Fibroblast of skin of left biceps (primary cell): ENCODE results near the gene ZNF217.
A peak's percentile ranks its signal among the peaks of the same experiment; 100 is the strongest.
"Not testable (repeated sequence)": the region's sequence is repeated elsewhere in the genome, so short reads cannot be mapped to it uniquely, and the experiment has no call there.

Source experiments
- DNase-seq, 2 experiments: peaks; one replicate each; pipeline ENCODE4 v3.0.0-alpha.2; 2013; ENCODE audit warnings: low read depth in 2 of 2

The ZNF217 gene

GRCh38 chr20:53532654-53533312, 60.9 kb downstream of the ZNF217 start:
- not testable (repeated sequence) for DNase-seq

- DNase-seq = no peak
Measured at GRCh38 chr20:53530440-53530839, 63.2 kb downstream of the ZNF217 start.

- DNase-seq = no peak
Measured at GRCh38 chr20:53529658-53530057, 64.0 kb downstream of the ZNF217 start.

- DNase-seq = no peak
Measured at GRCh38 chr20:53527196-53527595, 66.4 kb downstream of the ZNF217 start.

- no peak for DNase-seq
Measured at GRCh38 chr20:53524589-53525312, 68.9 kb downstream of the ZNF217 start.

- DNase-seq = not testable (repeated sequence)
Measured at GRCh38 chr20:53523615-53524014, 70.0 kb downstream of the ZNF217 start.

- no peak for DNase-seq
Measured at GRCh38 chr20:53522696-53523095, 70.9 kb downstream of the ZNF217 start.

GRCh38 chr20:53522026-53522425, 71.6 kb downstream of the ZNF217 start:
- no peak for DNase-seq

- DNase-seq = peak in 1 of 2 experiments; percentile 5
Measured at GRCh38 chr20:53521421-53521820, 72.2 kb downstream of the ZNF217 start.

GRCh38 chr20:53517146-53517545, 76.5 kb downstream of the ZNF217 start:
- no peak for DNase-seq
